B cell (primary cell): ENCODE results near the gene BCL2L13. TPM values are rescaled to one million over a fixed set of nuclear protein-coding genes. Genes with fewer than 3 reads are reported as not detected.

Experiments used
- ATAC-seq: fragments of 200-7000 bp; cut with Tn5 transposase; one replicate; pipeline ENCODE4 v1.10.0; 2021; ENCODE audit warnings: low read depth, mild to moderate bottlenecking, moderate number of reproducible peaks, moderate library complexity
- CTCF ChIA-PET: fragments of 350-600 bp; sonication (Branson Sonifier 250); formaldehyde crosslinking; loops from one replicate; lab custom pipeline; 2021; ENCODE audit warnings: antibody characterized with exemption, inconsistent platforms; lab: Charles Lee
- POLR2A ChIA-PET: fragments of 350-600 bp; sonication (Branson Sonifier 250); formaldehyde crosslinking; loops from one replicate; lab custom pipeline; 2021; ENCODE audit warnings: antibody characterized with exemption; lab: Charles Lee
- DNase-seq: peaks from one replicate; pipeline ENCODE4 v3.0.0; 2013
- H2AFZ ChIP-seq: 2 replicates; pipeline ENCODE4 v1.6.1; 2012; ENCODE audit warnings: mild to moderate bottlenecking, low read depth, low read length; ENCODE audit not compliant: insufficient read depth, poor library complexity, severe bottlenecking
- H3K27ac ChIP-seq, 2 donors: 1 replicate in 1 of 2; 2 replicates in 1 of 2; pipeline ENCODE4 v1.5.1; 2012 to 2013; ENCODE audit warnings: low read length in 2 of 2, mild to moderate bottlenecking in 2 of 2, moderate library complexity in 1 of 2
- H3K27me3 ChIP-seq, 4 experiments: fragments of 200-600 bp in 1 of 4; sonication (generic) in 1 of 4; replicated peaks in 1 of 4; 1 replicate in 2 of 4; 2 replicates in 2 of 4; pipeline versions ENCODE4 v1.6.1 to v1.7.0; 2013 to 2016; ENCODE audit warnings: low read length in 3 of 4, mild to moderate bottlenecking in 2 of 4, mixed read lengths in 1 of 4, moderate library complexity in 1 of 4; ENCODE audit not compliant: insufficient read depth in 4 of 4, control insufficient read depth in 3 of 4; ENCODE audit errors: control extremely low read depth in 1 of 4
- H3K36me3 ChIP-seq, 2 experiments: replicated peaks in 1 of 2; 1 replicate in 1 of 2; 2 replicates in 1 of 2; pipeline versions ENCODE4 v1.6.1 to v1.7.1; 2013; ENCODE audit warnings: low read length in 1 of 2; ENCODE audit not compliant: insufficient read depth in 2 of 2, control insufficient read depth in 1 of 2; ENCODE audit errors: control extremely low read depth in 1 of 2, extremely low read depth in 1 of 2
- H3K4me1 ChIP-seq, 2 donors: fragments of 200-600 bp in 1 of 2; sonication (generic) in 1 of 2; 1 replicate in 1 of 2; 2 replicates in 1 of 2; pipeline versions ENCODE4 v1.5.1 to v1.6.1; 2013 to 2017; ENCODE audit warnings: low read length in 2 of 2; ENCODE audit not compliant: control insufficient read depth in 2 of 2, insufficient read depth in 2 of 2
- H3K4me2 ChIP-seq: replicated peaks from 2 replicates; pipeline ENCODE3; 2012; ENCODE audit warnings: mild to moderate bottlenecking, low read depth, low read length; ENCODE audit not compliant: poor library complexity, severe bottlenecking
- H3K4me3 ChIP-seq, 5 experiments: fragments of 200-600 bp in 1 of 5; sonication (generic) in 1 of 5; 1 replicate in 3 of 5; 2 replicates in 2 of 5; pipeline versions ENCODE4 v1.5.1 to v1.7.0; 2011 to 2016; ENCODE audit warnings: low read length in 4 of 5, mild to moderate bottlenecking in 4 of 5, low read depth in 2 of 5, control low read depth in 1 of 5, moderate library complexity in 1 of 5; ENCODE audit not compliant: insufficient read depth in 1 of 5; ENCODE audit errors: control extremely low read depth in 1 of 5, extremely low read depth in 1 of 5
- H3K79me2 ChIP-seq: fragments of 200-600 bp; sonication (generic); one replicate; pipeline ENCODE4 v1.6.0; 2016; ENCODE audit warnings: low read length; ENCODE audit not compliant: control insufficient read depth, insufficient read depth
- H3K9ac ChIP-seq: fragments of 200-600 bp; sonication (generic); 2 replicates; pipeline ENCODE4 v1.6.1; 2017; ENCODE audit warnings: mild to moderate bottlenecking, low read length, moderate library complexity
- H3K9me3 ChIP-seq, 3 donors: one replicate each; pipeline versions ENCODE4 v1.6.1 to v1.7.1; 2013; ENCODE audit warnings: low read length in 2 of 3; ENCODE audit not compliant: control insufficient read depth in 2 of 3, insufficient read depth in 1 of 3; ENCODE audit errors: control extremely low read depth in 1 of 3
- H4K20me1 ChIP-seq: 2 replicates; pipeline ENCODE4 v1.6.0; 2012; ENCODE audit warnings: mild to moderate bottlenecking, low read length; ENCODE audit not compliant: insufficient read depth, control insufficient read depth, poor library complexity, severe bottlenecking
- H3K27ac Mint-ChIP-seq: one replicate; pipeline ENCODE4 v1.8.0; 2021; ENCODE audit warnings: mixed read lengths
- H3K27me3 Mint-ChIP-seq: one replicate; pipeline ENCODE4 v1.8.0; 2021; ENCODE audit warnings: mixed read lengths
- H3K4me1 Mint-ChIP-seq: one replicate; pipeline ENCODE4 v1.8.0; 2021; ENCODE audit warnings: mixed read lengths
- H3K4me3 Mint-ChIP-seq: one replicate; pipeline ENCODE4 v1.8.0; 2021; ENCODE audit warnings: mixed read lengths
- H3K9me3 Mint-ChIP-seq: one replicate; pipeline ENCODE4 v1.8.0; 2022; ENCODE audit warnings: mixed read lengths; ENCODE audit not compliant: insufficient read depth
- CTCF ChIP-seq: fragments of 200-600 bp; IDR thresholded peaks from one replicate; pipeline ENCODE4 v1.8.0; 2022; ENCODE audit warnings: antibody characterized with exemption, mild to moderate bottlenecking
- EZH2 ChIP-seq: IDR thresholded peaks from 2 replicates; pipeline ENCODE4 v1.6.1; 2012; ENCODE audit warnings: borderline replicate concordance, low read depth, mild to moderate bottlenecking, moderate library complexity, low read length; ENCODE audit not compliant: insufficient read depth, poor library complexity, severe bottlenecking
- WGBS: methylation state at CpG from one replicate; pipeline ENCODE4 v1.1.5; 2013; ENCODE audit warnings: missing lambda C conversion rate; ENCODE audit not compliant: insufficient coverage; 5-methylcytosine and 5-hydroxymethylcytosine counted together
- intact Hi-C: fragments of 100-400 bp; cut with micrococcal nuclease; formaldehyde crosslinking; loops from one replicate; pipeline ENCODE4 v1.10.0; 2022
- polyA plus RNA-seq: library from polyadenylated mRNA; depleted of rRNA; stranded (reverse); fragments of >200 nt; gene quantifications from 2 replicates; pipeline ENCODE4 v1.2.3, GENCODE V29; 2012
- total RNA-seq, 2 donors: library from RNA; stranded (reverse); fragments of 120-200 nt in 1 of 2; gene quantifications; 1 replicate in 1 of 2; 2 replicates in 1 of 2; pipeline versions ENCODE4 v1.2.3 to v1.2.4, GENCODE V29; 2013 to 2022

Gene BCL2L13
- total and polyA plus RNA-seq, 2 donors (not counting 1 experiment from before 2014, with no cell fraction given), result 19.2 to 29.9 TPM

GRCh38 chr22:17767233-17768065 lies 128.9 kb downstream of the BCL2L13 start:
- no peak overlapping the region for H3K27ac ChIP-seq
- H3K27ac Mint-ChIP-seq, result peak overlapping the region; percentile 75

More at GRCh38 chr22:17767233-17768065, 128.9 kb downstream of the BCL2L13 start:
- no peaks in the 10 kb centered on the region for H3K9me3 Mint-ChIP-seq
- H3K9ac ChIP-seq, result no peak overlapping the region
- H3K27me3 ChIP-seq, result no peaks in the 10 kb centered on the region
- H3K4me1 ChIP-seq, result peaks cover 33 to 47% of the 10 kb centered on the region in 2 donors
- no peaks in the 10 kb centered on the region for H3K9me3 ChIP-seq
- intact Hi-C loops, result no loop called here
- no peak for DNase-seq
- peaks cover 0 to 3% of the 10 kb centered on the region in 2 experiments for H3K36me3 ChIP-seq
- H3K4me3 Mint-ChIP-seq, result peak overlapping the region; percentile 55
- H3K79me2 ChIP-seq, result peaks cover 78% of the 10 kb centered on the region
- peaks cover 19% of the 10 kb centered on the region for H4K20me1 ChIP-seq
- no peak overlapping the region for H2AFZ ChIP-seq
- ChIA-PET CTCF (interaction anchor here (0.6 to 2.1 kb wide), 4 partner anchors 18 to 199 kb away, joined by 3 to 14 read pairs (median 4); no protein-coding TSS in a partner anchor), POLR2A (no interaction called here)
- H3K4me3 ChIP-seq, result no peak overlapping the region
- 56% methylated on average over 11 of the region's 14 CpGs for WGBS
- TF ChIP-seq EZH2 (no peak), CTCF (no peak)
- no peaks in the 10 kb centered on the region for H3K27me3 Mint-ChIP-seq
- peak overlapping the region; percentile 15 for H3K4me2 ChIP-seq
- H3K4me1 Mint-ChIP-seq, result peaks cover 47% of the 10 kb centered on the region
- ATAC-seq, result peak; percentile 28
